Cerebellar cortex (tissue), 1 donor: Measurements from ENCODE around the gene PCGF6.
"Not testable (repeated sequence)": the region's sequence is repeated elsewhere in the genome, so short reads cannot be mapped to it uniquely, and the experiment has no call there.

Experiments
- DNase-seq: peaks from one replicate; pipeline ENCODE4 v3.0.0-alpha.2; 2015; ENCODE audit warnings: low spot score

PCGF6 gene

DNA sequence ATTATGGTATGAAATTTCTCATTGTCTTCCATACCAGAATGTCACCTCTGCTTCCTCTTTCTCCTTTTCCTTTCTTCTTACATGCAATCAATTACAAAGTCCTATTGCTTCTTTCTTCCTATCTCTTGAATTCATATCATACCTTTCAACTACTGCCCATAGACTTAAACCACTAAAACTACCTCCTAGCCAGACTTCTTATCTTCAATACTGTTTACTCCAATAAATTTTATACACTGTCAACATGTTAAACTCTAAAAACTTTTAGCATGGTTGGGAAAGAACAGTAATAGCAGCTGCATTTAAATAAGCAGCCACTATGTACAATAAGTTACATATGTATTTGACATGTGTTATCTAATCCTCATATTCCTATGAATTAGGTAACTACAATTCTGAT, 34.9 kb downstream of the PCGF6 start:
- DNase-seq, result no peak

DNA sequence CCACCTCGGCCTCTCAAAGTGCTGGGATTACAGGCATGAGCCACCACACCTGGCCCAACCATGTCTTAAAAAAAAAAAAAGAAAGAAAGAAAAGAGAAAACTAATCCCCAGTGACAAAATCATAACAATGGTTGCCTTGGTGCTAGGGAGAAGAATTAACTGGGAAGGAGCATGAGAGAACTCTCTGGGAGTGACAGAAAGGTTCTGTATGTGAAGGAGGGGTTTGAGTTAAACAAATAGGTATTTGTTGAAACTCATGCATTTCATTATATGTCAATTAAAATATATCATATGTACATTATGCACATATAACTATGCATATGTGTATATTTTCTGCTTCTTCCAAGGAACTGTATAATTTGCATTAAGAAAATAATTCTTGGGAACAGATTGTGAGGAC, 40.7 kb downstream of the PCGF6 start:
- no peak for DNase-seq

DNA sequence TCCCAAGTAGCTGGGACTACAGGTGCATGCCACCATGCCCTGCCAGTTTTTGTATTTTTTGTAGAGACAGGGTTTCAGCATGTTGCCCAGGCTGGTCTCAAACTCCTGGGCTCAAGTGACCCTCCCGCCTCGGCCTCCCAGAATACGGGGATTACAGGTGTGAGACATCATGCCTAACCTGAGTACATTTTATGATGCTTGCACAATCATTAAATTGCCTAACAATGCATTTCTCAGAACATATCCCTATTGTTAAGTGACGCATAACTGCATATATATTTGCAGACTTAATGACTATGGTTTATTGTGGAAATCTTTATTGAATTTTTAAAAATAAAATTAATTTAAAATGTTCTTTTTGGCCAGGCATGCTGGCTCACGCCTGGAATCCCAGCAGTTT, 43.3 kb downstream of the PCGF6 start:
- DNase-seq, result no peak

DNA sequence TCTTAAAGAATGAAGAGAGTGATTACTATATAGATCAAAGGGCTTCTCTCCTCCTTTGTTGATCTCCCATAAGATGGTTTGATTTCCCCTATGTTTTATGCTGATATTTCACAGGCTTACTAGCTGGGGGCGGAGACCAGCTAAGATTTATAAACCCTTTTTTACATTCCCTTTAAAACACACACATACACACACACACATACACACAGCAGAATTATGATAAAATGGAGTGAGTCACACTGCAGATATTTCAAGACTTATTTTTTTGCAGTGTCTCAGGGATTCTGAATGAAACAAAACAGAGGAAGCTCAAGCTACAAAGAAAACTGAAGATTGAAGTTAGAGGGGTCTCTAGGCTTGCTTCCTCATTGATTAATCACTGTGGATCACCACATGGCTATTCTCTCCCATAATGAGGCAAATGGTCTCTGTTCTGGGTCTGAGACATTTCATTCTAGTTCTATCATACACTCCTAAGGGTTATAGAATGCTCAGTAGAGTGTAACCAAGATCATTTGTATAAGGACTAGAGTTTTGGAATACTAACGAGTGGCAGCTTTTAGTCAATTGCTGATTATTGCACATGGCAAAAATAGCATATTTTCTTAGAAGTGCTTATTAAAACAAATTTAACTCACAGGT, 55.4 kb downstream of the PCGF6 start:
- no peak for DNase-seq

DNA sequence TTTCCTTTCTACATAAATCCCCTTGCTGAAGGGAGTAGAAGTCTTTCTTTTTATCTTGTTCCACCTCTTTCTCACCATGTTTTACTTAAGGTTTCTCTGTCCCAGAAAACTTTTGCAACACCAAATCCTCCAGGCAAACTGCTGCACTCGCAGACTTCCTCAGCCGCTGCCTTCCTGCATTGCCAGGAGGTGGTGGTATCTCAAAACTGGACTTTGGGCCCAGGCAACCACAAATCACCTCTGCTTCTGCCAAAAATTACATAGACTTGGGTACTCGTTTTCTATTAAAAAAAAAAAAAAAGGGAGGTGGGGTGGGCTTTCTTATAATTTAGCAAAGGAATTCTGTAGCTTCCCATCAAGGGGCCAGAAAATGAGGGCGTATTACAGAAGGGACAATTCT, 59.4 kb downstream of the PCGF6 start:
- no peak for DNase-seq

DNA sequence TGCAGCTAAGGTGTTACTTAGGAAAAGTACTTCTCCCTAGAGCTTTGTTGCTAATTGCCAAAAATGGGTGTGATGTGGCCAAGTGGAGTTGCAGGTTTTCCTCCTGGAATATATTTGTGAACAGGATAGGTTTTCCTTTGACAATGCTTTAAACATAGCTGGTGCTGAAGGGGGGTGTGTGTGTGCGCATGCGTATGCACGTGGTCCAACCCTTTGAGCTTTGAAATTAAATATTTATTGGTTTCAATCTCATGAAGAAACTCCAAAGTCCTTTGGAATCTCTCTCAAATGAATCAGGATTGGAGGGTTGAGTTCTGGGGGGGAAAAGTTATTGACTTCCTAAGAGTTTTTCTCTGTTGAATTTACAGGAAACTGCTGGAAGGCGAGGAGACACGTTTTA, 62.9 kb downstream of the PCGF6 start:
- no peak for DNase-seq

DNA sequence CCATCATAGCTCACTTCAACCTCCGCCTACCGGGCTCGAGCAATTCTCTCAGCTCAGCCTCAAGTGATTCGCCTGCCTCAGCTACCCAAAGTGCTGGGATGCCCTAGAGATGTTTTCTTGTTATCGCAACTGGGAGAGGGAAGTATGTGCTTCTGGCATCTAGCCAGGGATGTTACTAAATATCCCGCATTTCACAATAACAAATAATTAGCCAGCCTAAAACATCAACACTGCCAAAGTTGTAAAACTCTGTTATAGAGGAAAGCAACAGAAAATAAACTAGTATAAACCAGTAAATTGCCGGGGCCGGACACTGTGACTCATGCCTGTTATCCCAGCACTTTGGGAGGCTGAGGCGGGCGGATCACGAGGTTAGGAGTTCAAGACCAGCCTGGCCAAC, 66.8 kb downstream of the PCGF6 start:
- DNase-seq, result no peak

DNA sequence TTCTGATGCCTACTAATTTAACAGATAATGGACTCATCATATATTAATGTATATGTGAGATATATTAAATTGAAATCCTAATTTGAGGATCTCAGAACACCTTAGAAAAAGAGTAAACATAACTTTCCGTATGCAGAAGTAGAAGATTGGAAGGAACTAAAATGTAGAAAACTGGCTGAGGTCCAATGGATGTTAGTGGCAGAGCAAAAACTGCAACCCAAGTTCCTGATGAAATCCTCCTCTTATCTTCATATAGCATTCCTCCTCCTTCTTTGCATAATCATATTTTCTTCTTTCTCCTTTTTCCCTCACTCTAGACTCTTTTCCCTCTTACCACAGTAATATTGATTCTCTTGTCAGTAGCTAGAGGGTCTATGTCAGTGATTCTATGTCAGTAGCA, 68.0 kb downstream of the PCGF6 start:
- DNase-seq, result no peak

DNA sequence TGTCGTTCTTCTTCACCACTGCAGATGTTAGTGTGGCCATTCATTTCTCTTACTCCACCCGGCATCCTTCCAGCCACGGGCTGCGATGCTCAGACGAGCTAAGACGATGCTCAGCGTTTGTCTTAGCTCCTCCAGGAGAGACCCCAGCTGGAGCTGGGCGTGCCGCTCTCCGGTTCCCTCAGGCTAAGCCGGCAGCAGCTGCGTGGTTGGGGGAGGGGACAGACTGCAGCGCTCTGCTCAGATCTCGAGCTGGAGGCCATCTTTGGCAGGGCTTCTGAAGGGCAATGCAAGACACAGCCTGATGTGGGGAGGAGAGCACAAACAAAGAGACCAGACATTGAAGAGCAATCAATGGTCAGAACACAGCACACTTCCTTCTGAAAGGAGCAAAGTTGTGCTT, 69.2 kb downstream of the PCGF6 start:
- peak; percentile 75 for DNase-seq

DNA sequence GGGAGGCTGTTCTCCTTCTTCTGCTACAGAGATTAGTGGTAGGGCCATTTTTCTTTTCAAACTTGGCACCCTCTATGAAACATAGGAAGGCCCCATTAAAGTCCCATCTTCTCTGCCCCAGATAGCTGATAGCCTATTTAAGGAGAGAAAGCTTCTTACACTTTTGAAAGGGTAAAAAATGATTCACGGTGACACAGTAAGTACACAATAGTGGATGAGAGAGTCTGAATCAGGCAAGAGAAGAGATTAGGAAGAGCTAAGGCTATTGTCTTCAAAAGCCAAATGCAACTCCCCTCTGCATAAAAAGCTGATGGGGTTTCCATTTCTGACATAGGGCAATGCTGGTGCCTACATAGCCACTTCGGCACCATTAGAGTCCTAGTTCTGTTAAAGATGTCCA, 70.4 kb downstream of the PCGF6 start:
- DNase-seq, result peak; percentile 35

DNA sequence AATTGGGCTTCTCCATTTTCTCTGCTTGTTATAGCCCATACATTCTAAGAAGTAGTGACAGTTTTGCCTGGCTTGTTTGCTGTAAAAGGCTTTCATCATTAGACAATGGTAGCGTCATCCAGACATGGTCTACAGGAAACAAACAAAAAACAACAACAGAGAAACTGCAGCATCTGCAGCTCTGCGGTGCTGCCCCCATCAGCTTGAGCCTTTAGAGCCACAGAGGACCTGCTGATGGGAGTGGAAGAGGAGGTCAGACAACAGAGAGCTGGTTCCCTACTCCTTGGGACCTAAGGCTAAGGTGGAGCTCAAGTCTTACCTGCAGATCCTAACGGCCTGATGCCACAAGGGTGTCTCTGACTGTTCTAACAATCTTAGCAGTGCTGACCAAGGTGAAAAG, 70.9 kb downstream of the PCGF6 start:
- DNase-seq, result peak; percentile 53

DNA sequence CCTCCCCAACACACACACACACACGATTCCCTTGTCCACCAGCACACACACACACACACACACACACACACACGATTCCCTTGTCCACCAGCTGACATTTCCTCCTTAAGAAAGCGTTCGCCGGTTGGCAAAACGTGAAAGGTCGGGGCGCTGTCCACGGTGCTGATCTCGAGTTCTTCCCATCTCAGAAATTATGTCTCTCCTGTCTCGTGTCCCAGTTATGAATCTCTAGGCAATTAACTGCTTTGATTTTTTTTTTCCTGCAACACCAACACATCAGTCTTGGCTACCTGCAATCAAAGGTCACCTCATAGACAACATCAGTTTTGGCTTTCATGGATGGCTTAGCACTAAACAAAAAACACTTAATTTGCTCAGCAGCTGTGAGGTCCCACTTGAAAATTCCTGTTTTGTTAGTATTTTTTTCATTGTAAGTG, 72.1 kb downstream of the PCGF6 start:
- DNase-seq, result peak; percentile 36

DNA sequence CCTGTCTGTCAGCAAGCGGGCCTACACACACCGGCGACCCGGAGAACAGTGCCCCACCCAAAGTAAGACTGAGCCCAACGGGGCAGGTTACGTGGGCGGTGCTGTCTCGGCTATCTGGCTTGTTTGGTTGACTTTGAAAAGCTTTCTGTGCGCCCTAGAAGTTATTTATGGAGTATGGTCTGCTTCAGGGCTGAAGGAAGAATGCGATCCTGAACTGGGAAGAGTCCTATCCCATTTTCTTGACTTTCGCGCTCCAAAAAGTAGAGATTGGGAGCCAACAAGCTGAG, 72.5 kb downstream of the PCGF6 start:
- DNase-seq, result peak; percentile 39

DNA sequence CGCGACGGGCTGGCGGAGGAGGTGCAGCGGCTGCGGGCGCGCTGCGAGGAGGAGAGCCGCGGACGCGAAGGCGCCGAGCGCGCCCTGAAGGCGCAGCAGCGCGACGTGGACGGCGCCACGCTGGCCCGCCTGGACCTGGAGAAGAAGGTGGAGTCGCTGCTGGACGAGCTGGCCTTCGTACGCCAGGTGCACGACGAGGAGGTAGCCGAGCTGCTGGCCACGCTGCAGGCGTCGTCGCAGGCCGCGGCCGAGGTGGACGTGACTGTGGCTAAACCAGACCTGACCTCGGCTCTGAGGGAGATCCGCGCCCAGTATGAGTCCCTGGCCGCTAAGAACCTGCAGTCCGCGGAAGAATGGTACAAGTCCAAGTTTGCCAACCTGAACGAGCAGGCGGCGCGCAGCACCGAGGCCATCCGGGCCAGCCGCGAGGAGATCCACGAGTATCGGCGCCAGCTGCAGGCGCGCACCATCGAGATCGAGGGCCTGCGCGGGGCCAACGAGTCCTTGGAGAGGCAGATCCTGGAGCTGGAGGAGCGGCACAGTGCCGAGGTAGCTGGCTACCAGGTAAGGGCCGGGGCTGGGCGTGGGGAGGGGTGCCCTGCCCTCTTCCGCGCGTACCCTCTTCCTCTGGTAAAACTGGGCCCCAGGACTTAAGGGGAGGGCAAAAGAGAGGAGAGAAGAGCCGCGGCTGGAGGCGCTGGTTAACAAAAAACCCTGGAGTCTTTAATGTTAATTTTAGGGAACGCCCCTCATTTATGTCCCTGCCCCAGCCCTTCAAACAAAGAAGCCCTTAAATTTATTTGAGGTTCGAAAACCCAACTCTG, 73.0 kb downstream of the PCGF6 start:
- peak; percentile 34 for DNase-seq

DNA sequence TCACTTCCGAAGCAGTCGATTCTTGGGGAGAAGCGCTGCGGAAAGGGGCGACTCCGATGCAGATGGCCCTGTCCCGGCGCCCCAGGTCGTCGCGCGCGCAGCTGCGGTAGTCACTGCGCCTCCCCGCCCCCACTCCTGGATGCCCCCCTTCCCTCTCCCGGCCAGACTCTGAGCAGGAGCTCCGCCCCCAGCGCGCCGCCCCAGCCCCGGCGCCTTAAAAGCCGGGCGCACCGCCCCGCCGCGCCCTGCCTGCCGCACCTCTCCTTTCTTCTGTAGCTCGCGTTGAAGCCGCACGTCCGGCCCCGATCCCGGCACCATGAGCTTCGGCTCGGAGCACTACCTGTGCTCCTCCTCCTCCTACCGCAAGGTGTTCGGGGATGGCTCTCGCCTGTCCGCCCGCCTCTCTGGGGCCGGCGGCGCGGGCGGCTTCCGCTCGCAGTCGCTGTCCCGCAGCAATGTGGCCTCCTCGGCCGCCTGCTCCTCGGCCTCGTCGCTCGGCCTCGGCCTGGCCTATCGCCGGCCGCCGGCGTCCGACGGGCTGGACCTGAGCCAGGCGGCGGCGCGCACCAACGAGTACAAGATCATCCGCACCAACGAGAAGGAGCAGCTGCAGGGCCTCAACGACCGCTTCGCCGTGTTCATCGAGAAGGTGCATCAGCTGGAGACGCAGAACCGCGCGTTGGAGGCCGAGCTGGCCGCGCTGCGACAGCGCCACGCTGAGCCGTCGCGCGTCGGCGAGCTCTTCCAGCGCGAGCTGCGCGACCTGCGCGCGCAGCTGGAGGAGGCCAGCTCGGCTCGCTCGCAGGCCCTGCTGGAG, 73.8 kb downstream of the PCGF6 start, which contains the start of gene INA:
INA (plus strand) TSS at position 243 of the 817 bp plus-strand sequence; CDS start at position 317, 74 bp downstream.
- DNase-seq, result peak; percentile 78

DNA sequence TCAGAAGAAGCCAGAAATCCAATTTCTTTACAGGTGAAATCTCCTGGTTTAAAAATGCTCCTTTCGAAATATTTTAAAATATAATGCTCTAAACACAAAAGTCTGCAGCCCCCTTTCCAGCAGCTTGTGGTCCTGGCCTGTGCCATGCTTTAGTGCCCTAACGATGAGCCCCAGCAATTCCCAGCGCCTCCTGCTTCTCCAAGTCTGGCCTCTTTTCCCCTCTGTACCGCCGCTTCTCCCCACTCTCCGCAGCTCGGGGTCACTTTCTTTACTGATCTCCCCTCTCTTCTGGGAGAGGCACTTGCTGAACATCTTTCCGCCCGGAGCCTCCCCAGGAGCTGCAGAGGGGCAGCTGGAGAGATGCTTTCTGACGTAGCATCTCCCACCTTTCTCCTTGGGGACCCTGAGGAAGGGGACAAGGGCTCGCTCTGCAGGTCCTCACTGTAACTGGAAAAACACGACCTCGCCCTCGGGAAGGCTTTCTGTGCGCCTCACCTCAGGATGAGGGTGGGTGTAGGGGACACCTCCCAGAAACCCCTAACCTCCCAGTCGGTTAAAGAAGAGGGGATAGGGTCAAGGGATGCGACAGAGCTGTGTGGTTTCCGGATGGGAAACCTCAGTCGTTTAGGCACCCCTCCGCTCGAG, 74.6 kb downstream of the PCGF6 start:
- DNase-seq, result peak; percentile 56

DNA sequence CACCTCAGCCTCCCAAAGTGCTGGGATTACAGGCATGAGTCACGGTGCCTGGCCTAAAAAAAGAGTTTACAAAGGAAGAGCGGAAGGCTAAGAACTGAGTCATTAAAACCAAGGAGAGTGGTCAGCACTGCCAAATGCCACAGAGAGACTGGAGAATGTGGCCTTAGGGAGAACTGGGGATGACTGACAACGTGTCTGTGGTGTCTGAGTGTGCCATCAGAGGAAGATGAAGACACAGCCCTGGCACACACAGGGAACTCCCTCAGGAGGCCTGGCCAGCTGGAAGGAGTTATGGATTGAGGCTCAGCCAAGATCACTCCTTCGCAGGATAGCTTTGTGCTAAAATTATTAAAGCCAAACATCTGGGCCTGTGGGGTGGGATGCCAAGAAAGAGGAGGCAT, 77.9 kb downstream of the PCGF6 start:
- no peak for DNase-seq

DNA sequence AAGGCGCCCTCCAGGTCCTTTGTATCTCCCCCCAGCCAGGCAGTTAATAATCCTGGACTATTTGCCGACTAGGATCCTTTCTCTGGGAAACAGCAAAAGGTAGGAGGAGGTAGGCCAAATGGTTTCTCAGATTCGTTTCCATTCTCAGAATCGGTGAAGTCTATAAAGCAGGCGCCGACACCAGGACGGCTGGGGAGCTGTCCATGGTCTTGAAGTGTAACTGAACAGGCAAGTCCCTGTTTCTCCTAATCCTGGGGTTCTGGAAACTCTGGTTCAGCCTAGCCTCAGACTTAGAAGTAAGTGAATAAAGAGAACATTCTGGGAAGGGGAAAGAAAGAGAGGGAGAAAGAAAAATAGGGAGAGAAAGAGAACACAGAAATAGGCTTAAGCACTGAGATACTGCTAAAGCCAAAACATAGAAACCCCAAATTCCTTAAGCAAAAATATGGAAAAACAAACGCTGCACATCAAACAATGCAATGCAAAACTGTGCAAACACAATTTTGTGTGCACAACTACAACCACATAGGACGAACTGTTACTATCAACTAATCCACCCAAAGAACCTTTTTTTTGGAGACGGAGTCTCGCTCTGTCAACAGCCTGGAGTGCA, 85.1 kb downstream of the PCGF6 start:
- no peak for DNase-seq

DNA sequence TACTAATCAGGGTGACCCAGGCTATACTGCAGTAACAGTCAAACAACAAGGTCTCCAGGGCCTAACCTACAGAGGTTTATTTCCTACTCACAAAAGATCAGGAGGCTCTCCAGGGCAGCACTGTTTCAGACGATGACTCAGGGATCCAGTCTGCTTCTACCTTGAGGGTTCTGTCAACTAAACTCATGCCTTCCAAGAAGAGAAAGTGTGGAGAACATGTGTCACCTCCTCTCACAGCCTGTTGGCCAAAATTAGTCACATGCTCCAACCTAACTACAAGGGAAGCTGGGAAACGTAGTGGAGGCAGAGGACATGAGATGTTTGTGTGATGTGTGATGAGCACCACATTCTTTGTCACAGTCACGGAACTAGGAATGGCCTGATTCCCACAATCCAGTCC, 88.7 kb downstream of the PCGF6 start:
- DNase-seq, result no peak

DNA sequence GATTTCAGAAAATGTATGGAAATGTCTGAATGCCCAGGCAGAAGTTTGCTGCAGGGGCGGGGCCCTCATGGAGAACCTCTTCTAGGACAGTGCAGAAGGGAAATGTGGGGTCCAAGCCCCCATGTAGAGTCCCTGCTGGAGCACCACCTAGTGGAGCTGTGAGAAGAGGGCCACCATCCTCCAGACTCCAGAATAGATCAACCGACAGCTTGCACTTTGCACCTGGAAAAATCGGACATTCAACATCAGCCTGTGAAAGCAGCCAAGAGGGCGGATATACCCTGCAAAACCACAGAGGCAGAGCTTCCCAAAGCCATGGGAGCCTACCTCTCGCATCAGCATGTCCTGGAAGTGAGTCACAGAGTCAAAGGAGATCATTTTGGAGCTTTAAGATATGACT, 91.0 kb downstream of the PCGF6 start:
- DNase-seq, result no peak

DNA sequence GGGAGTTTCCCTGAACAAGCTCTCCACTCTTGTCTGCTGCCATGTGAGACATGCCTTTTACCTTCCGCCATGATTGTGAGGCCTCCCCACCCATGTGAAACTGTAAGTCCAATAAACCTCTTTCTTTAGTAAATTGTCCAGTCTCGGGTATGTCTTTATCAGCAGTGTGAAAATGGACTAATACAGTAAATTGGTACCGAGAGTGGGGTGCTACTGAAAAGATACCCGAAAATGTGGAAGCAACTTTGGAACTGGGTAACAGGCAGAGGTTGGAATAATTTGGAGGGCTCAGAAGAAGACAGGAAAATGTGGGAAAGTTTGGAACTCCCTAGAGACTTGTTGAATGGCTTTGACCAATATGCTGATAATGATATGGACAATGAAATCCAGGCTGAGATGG, 92.0 kb downstream of the PCGF6 start:
- not testable (repeated sequence) for DNase-seq

DNA sequence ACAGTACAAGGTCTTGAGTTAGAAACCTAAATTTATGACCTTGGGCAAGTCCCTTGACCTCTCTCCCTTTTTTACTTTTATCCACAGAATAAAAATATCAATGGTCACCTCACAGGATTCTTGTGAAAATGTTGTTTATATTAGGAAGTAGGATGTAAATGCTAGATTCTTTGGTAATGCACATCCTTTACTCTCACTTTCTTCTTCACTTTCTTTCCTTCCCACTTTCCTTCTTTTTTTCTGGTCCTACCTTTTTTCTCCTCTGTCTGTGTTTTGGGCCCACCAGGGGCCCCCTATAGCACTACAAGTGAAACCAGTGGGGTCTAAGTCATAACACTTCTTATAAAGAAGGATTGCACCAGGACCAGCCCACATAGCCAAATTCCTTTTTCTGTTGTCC, 93.1 kb downstream of the PCGF6 start:
- no peak for DNase-seq
